GM20000 (cell line): ENCODE measurements around the gene SH3RF2.

Experiments
- DNase-seq: peaks from one replicate; pipeline ENCODE4 v3.0.0; 2012; ENCODE audit warnings: low spot score
- CTCF ChIP-seq: IDR thresholded peaks from 2 replicates; pipeline ENCODE4 v1.5.1; 2012; ENCODE audit warnings: mild to moderate bottlenecking, control low read depth; ENCODE audit errors: extremely low read depth, missing control alignments

Gene SH3RF2

GRCh38 chr5:146072595-146072994 lies 136.2 kb downstream of the SH3RF2 start:
- no peak for DNase-seq
- TF ChIP-seq CTCF: no peak

- TF ChIP-seq CTCF: no peak
- no peak for DNase-seq
These were observed 137.0 kb downstream of the SH3RF2 start for GRCh38 chr5:146073239-146073900.

- DNase-seq: no peak
- TF ChIP-seq CTCF: no peak
These were observed 139.7 kb downstream of the SH3RF2 start for GRCh38 chr5:146076028-146076427.

GRCh38 chr5:146076455-146076854 lies 140.1 kb downstream of the SH3RF2 start:
- no peak for TF ChIP-seq CTCF
- DNase-seq: no peak

- TF ChIP-seq CTCF: no peak
These were observed 142.2 kb downstream of the SH3RF2 start for GRCh38 chr5:146078566-146078965.

GRCh38 chr5:146079695-146080373 lies 143.5 kb downstream of the SH3RF2 start:
- no peak for TF ChIP-seq CTCF
- DNase-seq: no peak

More at GRCh38 chr5:146078566-146078965, 142.2 kb downstream of the SH3RF2 start:
- no peak for DNase-seq

- DNase-seq: no peak
- TF ChIP-seq CTCF: no peak
These were observed 145.2 kb downstream of the SH3RF2 start for GRCh38 chr5:146081556-146081955.
